Keratinocyte (primary cell): Measurements from ENCODE around the gene DCTN4.

Source experiments
- EZH2 ChIP-seq: IDR thresholded peaks from one replicate; pipeline ENCODE4 v1.6.1; 2012; ENCODE audit warnings: inconsistent platforms, mild to moderate bottlenecking, low read length, moderate library complexity
- TF ChIP-seq, protein P1 (sequence below), 3 experiments: IDR thresholded peaks in 1 of 3; conservative IDR thresholded peaks in 1 of 3; optimal IDR thresholded peaks in 1 of 3; 2 replicates in 2 of 3; 3 replicates in 1 of 3; pipeline versions ENCODE3 to v1.5.1; 2011; ENCODE audit warnings: low read length in 3 of 3, mild to moderate bottlenecking in 3 of 3, moderate library complexity in 2 of 3, control low read depth in 1 of 3, inconsistent platforms in 1 of 3; ENCODE audit not compliant: insufficient read depth in 2 of 3; ENCODE audit errors: extremely low read depth in 1 of 3

DNA sequence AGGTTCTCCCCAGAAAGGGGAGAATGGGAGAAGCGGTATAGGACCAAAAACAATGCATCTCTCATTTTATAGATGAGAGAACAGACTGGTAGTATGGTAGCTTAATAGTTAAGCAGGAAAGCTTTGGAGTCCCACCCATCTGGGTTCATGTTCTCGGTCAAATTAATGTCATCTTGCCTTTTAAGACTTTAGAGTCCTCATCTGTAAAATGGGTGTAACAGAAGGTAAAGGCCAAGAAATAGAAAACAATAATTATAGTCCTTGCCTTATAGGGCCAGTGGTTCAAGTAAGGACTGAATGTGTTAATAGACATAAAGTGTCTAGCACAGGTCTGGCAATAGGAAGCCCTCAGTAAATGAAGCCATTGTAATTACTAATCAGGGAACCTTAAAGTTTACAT is 36.1 kb upstream of the DCTN4 start:
- TF ChIP-seq, protein P1, sequence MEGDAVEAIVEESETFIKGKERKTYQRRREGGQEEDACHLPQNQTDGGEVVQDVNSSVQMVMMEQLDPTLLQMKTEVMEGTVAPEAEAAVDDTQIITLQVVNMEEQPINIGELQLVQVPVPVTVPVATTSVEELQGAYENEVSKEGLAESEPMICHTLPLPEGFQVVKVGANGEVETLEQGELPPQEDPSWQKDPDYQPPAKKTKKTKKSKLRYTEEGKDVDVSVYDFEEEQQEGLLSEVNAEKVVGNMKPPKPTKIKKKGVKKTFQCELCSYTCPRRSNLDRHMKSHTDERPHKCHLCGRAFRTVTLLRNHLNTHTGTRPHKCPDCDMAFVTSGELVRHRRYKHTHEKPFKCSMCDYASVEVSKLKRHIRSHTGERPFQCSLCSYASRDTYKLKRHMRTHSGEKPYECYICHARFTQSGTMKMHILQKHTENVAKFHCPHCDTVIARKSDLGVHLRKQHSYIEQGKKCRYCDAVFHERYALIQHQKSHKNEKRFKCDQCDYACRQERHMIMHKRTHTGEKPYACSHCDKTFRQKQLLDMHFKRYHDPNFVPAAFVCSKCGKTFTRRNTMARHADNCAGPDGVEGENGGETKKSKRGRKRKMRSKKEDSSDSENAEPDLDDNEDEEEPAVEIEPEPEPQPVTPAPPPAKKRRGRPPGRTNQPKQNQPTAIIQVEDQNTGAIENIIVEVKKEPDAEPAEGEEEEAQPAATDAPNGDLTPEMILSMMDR (optimal IDR thresholded peaks at IDR 0.05 in 1 of 3, IDR thresholded peaks at IDR 0.05 in 1 of 3, conservative IDR thresholded peaks at IDR 0.05 in 1 of 3; ENCODE audit: extremely low read depth in 1 of 3, insufficient read depth in 2 of 3, low read length in 3 of 3) = no peak
- no peak for TF ChIP-seq EZH2
